Panc1 (cell line): ENCODE measurements around the gene RPS19BP1. TPM values are rescaled to one million over a fixed set of nuclear protein-coding genes. Genes with fewer than 3 reads are reported as not detected.

Source experiments
- ATAC-seq: fragments of 200-7000 bp; cut with Tn5 transposase; 2 replicates; pipeline ENCODE4 v1.9.1; 2020; ENCODE audit warnings: mild to moderate bottlenecking, moderate library complexity
- BruUV-seq: library from RNA; stranded (reverse); fragments of 400-500 nt; replicated peaks from 2 replicates; lab custom pipeline; 2021; lab: Mats Ljungman, UMichigan
- CTCF ChIA-PET: fragments of 300-600 bp; sonication (Branson Sonifier 250); formaldehyde crosslinking; loops from one replicate; lab custom pipeline; 2022; ENCODE audit warnings: antibody characterized with exemption; lab: Charles Lee
- POLR2A ChIA-PET: fragments of 300-600 bp; sonication (Branson Sonifier 250); formaldehyde crosslinking; loops from one replicate; lab custom pipeline; 2022; ENCODE audit warnings: antibody characterized with exemption; lab: Charles Lee
- DNase-seq: peaks from one replicate; pipeline ENCODE4 v3.0.0-alpha.2; 2010; ENCODE audit warnings: low read depth, low spot score
- H3K27ac ChIP-seq: 2 replicates; pipeline ENCODE4 v1.5.1; 2011; ENCODE audit warnings: mild to moderate bottlenecking, low read length, inconsistent platforms
- H3K27me3 ChIP-seq: fragments of 200-500 bp; sonication (Bioruptor generic); 2 replicates; pipeline ENCODE4 v1.6.0; 2014; ENCODE audit warnings: low read length, inconsistent platforms; ENCODE audit not compliant: control insufficient read depth, insufficient read depth
- H3K36me3 ChIP-seq: fragments of 200-500 bp; sonication (Bioruptor generic); 2 replicates; pipeline ENCODE4 v1.5.1; 2014; ENCODE audit warnings: inconsistent platforms, mild to moderate bottlenecking, low read length, moderate library complexity; ENCODE audit not compliant: control insufficient read depth, insufficient read depth
- H3K4me1 ChIP-seq: 2 replicates; pipeline ENCODE4 v1.5.1; 2011; ENCODE audit warnings: inconsistent platforms, mild to moderate bottlenecking, low read length, moderate library complexity; ENCODE audit not compliant: control insufficient read depth, insufficient read depth
- H3K4me3 ChIP-seq, 2 experiments: 2 replicates each; pipeline ENCODE4 v1.5.1; 2011 to 2012; ENCODE audit warnings: low read depth in 2 of 2, low read length in 2 of 2, mild to moderate bottlenecking in 2 of 2, inconsistent platforms in 1 of 2, moderate library complexity in 1 of 2
- H3K9me3 ChIP-seq: fragments of 200-500 bp; sonication (Bioruptor generic); 2 replicates; pipeline ENCODE4 v1.5.1; 2014; ENCODE audit warnings: low read depth, mild to moderate bottlenecking, inconsistent platforms, low read length, moderate library complexity; ENCODE audit not compliant: control insufficient read depth, insufficient read depth
- POLR2AphosphoS5 ChIP-seq: IDR thresholded peaks from 2 replicates; pipeline ENCODE4 v1.6.1; 2012; ENCODE audit warnings: mild to moderate bottlenecking, low read depth, low read length, moderate library complexity
- SIN3A ChIP-seq: IDR thresholded peaks from 2 replicates; pipeline ENCODE4 v1.6.1; 2012; ENCODE audit warnings: low read depth, mild to moderate bottlenecking, low read length, moderate library complexity, borderline replicate concordance; ENCODE audit not compliant: insufficient read depth
- TCF7L2 ChIP-seq: IDR thresholded peaks from 2 replicates; pipeline ENCODE4 v1.6.1; 2011; ENCODE audit warnings: mild to moderate bottlenecking, low read depth, low read length, inconsistent platforms
- in situ Hi-C: cut with HindIII; loops from 2 replicates; pipeline ENCODE4 v1.10.0; 2016; ENCODE audit warnings: low sequenced_read_pairs, low pct_unique_long_range_greater_than_20kb
- intact Hi-C: fragments of 100-400 bp; cut with micrococcal nuclease; formaldehyde crosslinking; loops from one replicate; pipeline ENCODE4 v1.10.0; 2022; ENCODE audit not compliant: unreplicated experiment
- total RNA-seq: library from RNA; stranded (reverse); gene quantifications from one replicate; pipeline ENCODE4 v1.2.1, GENCODE V29; 2021; ENCODE audit not compliant: unreplicated experiment
- TF ChIP-seq, protein P1 (sequence below), 2 experiments: IDR thresholded peaks; 2 replicates each; pipeline ENCODE4 v1.6.1; 2011 to 2012; ENCODE audit warnings: low read depth in 2 of 2, control low read depth in 1 of 2, low read length in 1 of 2, mild to moderate bottlenecking in 1 of 2, moderate library complexity in 1 of 2; ENCODE audit not compliant: insufficient read depth in 1 of 2
- TF ChIP-seq, protein P2 (sequence below): fragments of 450-650 bp; IDR thresholded peaks from 2 replicates; pipeline ENCODE4 v1.5.1; 2017; ENCODE audit warnings: mild to moderate bottlenecking

The RPS19BP1 gene
- total RNA-seq, 1 experiment from 2014 or later: 123 TPM

GRCh38 chr22:39571538-39571937 is 39.0 kb upstream of the RPS19BP1 start:
- Histone ChIP-seq H3K27ac (no peak overlapping the region), H3K27me3 (no peaks in the 10 kb centered on the region), H3K36me3 (no peaks in the 10 kb centered on the region), H3K4me3 (no peak overlapping the region), H3K4me1 (peaks cover 4% of the 10 kb centered on the region; the same call in 1 of the 2 replicates), H3K9me3 (no peaks in the 10 kb centered on the region)
- TF ChIP-seq POLR2AphosphoS5: no peak
- TF ChIP-seq, protein P1, sequence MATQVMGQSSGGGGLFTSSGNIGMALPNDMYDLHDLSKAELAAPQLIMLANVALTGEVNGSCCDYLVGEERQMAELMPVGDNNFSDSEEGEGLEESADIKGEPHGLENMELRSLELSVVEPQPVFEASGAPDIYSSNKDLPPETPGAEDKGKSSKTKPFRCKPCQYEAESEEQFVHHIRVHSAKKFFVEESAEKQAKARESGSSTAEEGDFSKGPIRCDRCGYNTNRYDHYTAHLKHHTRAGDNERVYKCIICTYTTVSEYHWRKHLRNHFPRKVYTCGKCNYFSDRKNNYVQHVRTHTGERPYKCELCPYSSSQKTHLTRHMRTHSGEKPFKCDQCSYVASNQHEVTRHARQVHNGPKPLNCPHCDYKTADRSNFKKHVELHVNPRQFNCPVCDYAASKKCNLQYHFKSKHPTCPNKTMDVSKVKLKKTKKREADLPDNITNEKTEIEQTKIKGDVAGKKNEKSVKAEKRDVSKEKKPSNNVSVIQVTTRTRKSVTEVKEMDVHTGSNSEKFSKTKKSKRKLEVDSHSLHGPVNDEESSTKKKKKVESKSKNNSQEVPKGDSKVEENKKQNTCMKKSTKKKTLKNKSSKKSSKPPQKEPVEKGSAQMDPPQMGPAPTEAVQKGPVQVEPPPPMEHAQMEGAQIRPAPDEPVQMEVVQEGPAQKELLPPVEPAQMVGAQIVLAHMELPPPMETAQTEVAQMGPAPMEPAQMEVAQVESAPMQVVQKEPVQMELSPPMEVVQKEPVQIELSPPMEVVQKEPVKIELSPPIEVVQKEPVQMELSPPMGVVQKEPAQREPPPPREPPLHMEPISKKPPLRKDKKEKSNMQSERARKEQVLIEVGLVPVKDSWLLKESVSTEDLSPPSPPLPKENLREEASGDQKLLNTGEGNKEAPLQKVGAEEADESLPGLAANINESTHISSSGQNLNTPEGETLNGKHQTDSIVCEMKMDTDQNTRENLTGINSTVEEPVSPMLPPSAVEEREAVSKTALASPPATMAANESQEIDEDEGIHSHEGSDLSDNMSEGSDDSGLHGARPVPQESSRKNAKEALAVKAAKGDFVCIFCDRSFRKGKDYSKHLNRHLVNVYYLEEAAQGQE (IDR thresholded peaks at IDR 0.05; ENCODE audit: insufficient read depth in 1 of 2, low read depth in 2 of 2, low read length in 1 of 2): no peak
- TF ChIP-seq, protein P2, sequence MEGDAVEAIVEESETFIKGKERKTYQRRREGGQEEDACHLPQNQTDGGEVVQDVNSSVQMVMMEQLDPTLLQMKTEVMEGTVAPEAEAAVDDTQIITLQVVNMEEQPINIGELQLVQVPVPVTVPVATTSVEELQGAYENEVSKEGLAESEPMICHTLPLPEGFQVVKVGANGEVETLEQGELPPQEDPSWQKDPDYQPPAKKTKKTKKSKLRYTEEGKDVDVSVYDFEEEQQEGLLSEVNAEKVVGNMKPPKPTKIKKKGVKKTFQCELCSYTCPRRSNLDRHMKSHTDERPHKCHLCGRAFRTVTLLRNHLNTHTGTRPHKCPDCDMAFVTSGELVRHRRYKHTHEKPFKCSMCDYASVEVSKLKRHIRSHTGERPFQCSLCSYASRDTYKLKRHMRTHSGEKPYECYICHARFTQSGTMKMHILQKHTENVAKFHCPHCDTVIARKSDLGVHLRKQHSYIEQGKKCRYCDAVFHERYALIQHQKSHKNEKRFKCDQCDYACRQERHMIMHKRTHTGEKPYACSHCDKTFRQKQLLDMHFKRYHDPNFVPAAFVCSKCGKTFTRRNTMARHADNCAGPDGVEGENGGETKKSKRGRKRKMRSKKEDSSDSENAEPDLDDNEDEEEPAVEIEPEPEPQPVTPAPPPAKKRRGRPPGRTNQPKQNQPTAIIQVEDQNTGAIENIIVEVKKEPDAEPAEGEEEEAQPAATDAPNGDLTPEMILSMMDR: no peak
- TF ChIP-seq SIN3A: no peak
- no peak for TF ChIP-seq TCF7L2
- ATAC-seq (no peak), DNase-seq (no peak)
- intact Hi-C loops: no loop called here
- BruUV-seq: no TSS peak
- in situ Hi-C loops: no loop called here
- CTCF ChIA-PET: no interaction called here
- POLR2A ChIA-PET: no interaction called here

GRCh38 chr22:39570665-39571064 is 38.1 kb upstream of the RPS19BP1 start, which contains the start of gene CACNA1I:
CACNA1I (plus strand) TSS chr22:39570753; CDS start chr22:39570753, 0 bp downstream.
- CTCF ChIA-PET: interaction anchor here (0.8 kb wide), 1 partner anchor 466 kb away, joined by 3 read pairs; no protein-coding TSS in a partner anchor
- intact Hi-C loops: no loop called here
- H3K27ac ChIP-seq: no peak within 1 kb of the TSS
- in situ Hi-C loops: no loop called here
- H3K9me3 ChIP-seq: no peaks in the 10 kb centered on the region
- H3K4me1 ChIP-seq: peaks cover 4% of the 10 kb centered on the region; the same call in 1 of the 2 replicates
- no TSS peak for BruUV-seq
- no peaks in the 10 kb centered on the region for H3K27me3 ChIP-seq
- no peak for DNase-seq
- no peak for TF ChIP-seq SIN3A
- TF ChIP-seq POLR2AphosphoS5: no peak
- POLR2A ChIA-PET: no interaction called here
- ATAC-seq: no peak
- H3K36me3 ChIP-seq: no peaks in the 10 kb centered on the region
- no peak within 1 kb of the TSS for H3K4me3 ChIP-seq

- BruUV-seq: no TSS peak
- H3K4me3 ChIP-seq: no peak overlapping the region
- DNase-seq (no peak), ATAC-seq (no peak)
- no peaks in the 10 kb centered on the region for H3K9me3 ChIP-seq
- ChIA-PET CTCF (interaction anchor here (0.8 kb wide), 1 partner anchor 466 kb away, joined by 3 read pairs; no protein-coding TSS in a partner anchor), POLR2A (no interaction called here)
- intact Hi-C loops (no loop called here), in situ Hi-C loops (no loop called here)
- H3K4me1 ChIP-seq: peaks cover 4% of the 10 kb centered on the region; the same call in 1 of the 2 replicates
- no peak for TF ChIP-seq TCF7L2
- TF ChIP-seq, protein P2: no peak
- TF ChIP-seq, protein P1 (IDR thresholded peaks at IDR 0.05; ENCODE audit: insufficient read depth in 1 of 2, low read depth in 2 of 2, low read length in 1 of 2): no peak
- TF ChIP-seq SIN3A: no peak
- TF ChIP-seq POLR2AphosphoS5: no peak
- H3K27me3 ChIP-seq: no peaks in the 10 kb centered on the region
- H3K36me3 ChIP-seq: no peaks in the 10 kb centered on the region
- no peak overlapping the region for H3K27ac ChIP-seq
Measured at GRCh38 chr22:39570226-39570625, 37.7 kb upstream of the RPS19BP1 start.
